ENCODE results near the gene CSN2. TPM values are rescaled to one million over a fixed set of nuclear protein-coding genes. Genes with fewer than 3 reads are reported as not detected.
A peak's percentile ranks its signal among the peaks of the same experiment; 100 is the strongest.

Gene CSN2
- total and polyA plus RNA-seq, 2 of the 8 experiments (the other 6 are each of a cell fraction or from before 2014, with no cell fraction given), result not detected

GRCh38 chr4:69957209-69957608, 8.3 kb downstream of the CSN2 start:
- no peaks in the 10 kb centered on the region for H3K79me1 ChIP-seq (ENCODE audit: low read depth, low read length)
- no peak overlapping the region for H3K18ac ChIP-seq (ENCODE audit: extremely low read depth, low read length)
- H3K79me2 ChIP-seq (ENCODE audit: control insufficient read depth in 1 of 2, insufficient read depth in 2 of 2, low read length in 2 of 2), result no peaks in the 10 kb centered on the region
- no peaks in the 10 kb centered on the region for H3K9me3 ChIP-seq (ENCODE audit: insufficient read depth in 2 of 2, low read depth in 1 of 2, low read length in 1 of 2)
- H4K91ac ChIP-seq (replicated peaks; ENCODE audit: insufficient read length, low read length), result no peak overlapping the region
- H2AFZ ChIP-seq (ENCODE audit: low read length), result peak overlapping the region; percentile 97
- no peak overlapping the region for H2BK5ac ChIP-seq (ENCODE audit: low read depth, low read length)
- H3K36me3 ChIP-seq (ENCODE audit: control insufficient read depth in 2 of 4, insufficient read depth in 4 of 4, low read length in 3 of 4), result no peaks in the 10 kb centered on the region
- no peak overlapping the region for H2BK12ac ChIP-seq (ENCODE audit: low read depth, low read length)
- H4K20me1 ChIP-seq (replicated peaks in 1 of 2; ENCODE audit: control insufficient read depth in 1 of 2, insufficient read depth in 2 of 2, low read length in 2 of 2), result no peaks in the 10 kb centered on the region
- H3K4ac ChIP-seq (replicated peaks; ENCODE audit: insufficient read length, low read depth, low read length), result no peak overlapping the region
- no peaks in the 10 kb centered on the region for H3K27me3 ChIP-seq (replicated peaks in 1 of 4; ENCODE audit: control insufficient read depth in 3 of 4, extremely low read depth in 1 of 4, insufficient read depth in 3 of 4, low read length in 3 of 4)
- no peak overlapping the region for H3K9ac ChIP-seq (replicated peaks in 1 of 4; ENCODE audit: extremely low read depth in 1 of 4, low read depth in 3 of 4, low read length in 3 of 4)
- H3K4me3 ChIP-seq (ENCODE audit: extremely low read depth in 1 of 4, insufficient read depth in 2 of 4, low read depth in 3 of 4, low read length in 4 of 4), result no peak overlapping the region
- 94% methylated on average over 1 of the region's 1 CpG; no CpG with 5 or more reads in 1 of the 2 experiments for WGBS, 2 experiments (ENCODE audit: extremely low coverage in 1 of 2, insufficient coverage in 1 of 2, insufficient read length in 1 of 2, insufficient replicate concordance in 2 of 2, low coverage in 1 of 2, low lambda C conversion rate in 2 of 2, missing lambda C conversion rate in 1 of 2)
- H3K4me1 ChIP-seq (replicated peaks in 1 of 4; ENCODE audit: control insufficient read depth in 3 of 4, insufficient read depth in 4 of 4, low read length in 3 of 4), result no peaks in the 10 kb centered on the region
- no peak overlapping the region for H2BK120ac ChIP-seq (replicated peaks; ENCODE audit: low read depth, low read length)
- H3K56ac ChIP-seq (replicated peaks; ENCODE audit: insufficient read length, low read depth, low read length), result no peak overlapping the region
- no peaks in the 10 kb centered on the region for H3K23me2 ChIP-seq (ENCODE audit: low read depth, low read length)
- H4K8ac ChIP-seq (ENCODE audit: extremely low read depth, insufficient read depth, low read length), result no peak overlapping the region
- no peak overlapping the region for H2BK15ac ChIP-seq (ENCODE audit: low read length)
- no peak overlapping the region for H4K5ac ChIP-seq (ENCODE audit: insufficient read length, low read depth, low read length)
- no peak overlapping the region for H3K14ac ChIP-seq (ENCODE audit: insufficient read length)
- H3K4me2 ChIP-seq (ENCODE audit: insufficient read depth in 1 of 2, low read depth in 2 of 2, low read length in 2 of 2), result no peak overlapping the region
- ChIA-PET POLR2A (ENCODE audit: partially characterized antibody) (no interaction called here), CTCF (ENCODE audit: partially characterized antibody) (interaction anchor here (0.6 kb wide), 1 partner anchor 61 kb away, joined by 3 read pairs; no protein-coding TSS in a partner anchor)
- no peak overlapping the region for H2AK5ac ChIP-seq (ENCODE audit: low read depth, low read length)
- H2BK20ac ChIP-seq (ENCODE audit: low read length), result no peak overlapping the region
- no peak overlapping the region for H3K27ac ChIP-seq (ENCODE audit: low read depth, low read length)
- H3K23ac ChIP-seq (ENCODE audit: insufficient read length), result no peak overlapping the region
- no peak for DNase-seq (ENCODE audit: low read depth in 1 of 2, low spot score in 2 of 2)
- no peak for FAIRE-seq
- TF ChIP-seq JUN (IDR thresholded peaks at IDR 0.05; ENCODE audit: low read depth, low read length), result no peak
- TF ChIP-seq E2F6 (IDR thresholded peaks at IDR 0.05), result no peak
- TF ChIP-seq ATF3 (IDR thresholded peaks at IDR 0.05; ENCODE audit: insufficient read depth, low read depth, low read length), result no peak
- TF ChIP-seq EZH2 (IDR thresholded peaks at IDR 0.05; ENCODE audit: low read depth, low read length, severe bottlenecking), result no peak
- TF ChIP-seq KDM4A (IDR thresholded peaks at IDR 0.05; ENCODE audit: low read depth, low read length, severe bottlenecking), result no peak
- TF ChIP-seq FOSL1 (IDR thresholded peaks at IDR 0.05; ENCODE audit: insufficient read depth, low read depth, low read length), result no peak
- no peak for TF ChIP-seq NANOG (IDR thresholded peaks at IDR 0.05; ENCODE audit: insufficient read depth, low read depth, low read length, poor library complexity, severe bottlenecking)
- TF ChIP-seq TAF7 (optimal IDR thresholded peaks at IDR 0.05; ENCODE audit: borderline replicate concordance, low read depth, low read length), result no peak
- TF ChIP-seq CBX8 (IDR thresholded peaks at IDR 0.05; ENCODE audit: borderline replicate concordance, low read depth, low read length), result no peak
- TF ChIP-seq SAP30 (IDR thresholded peaks at IDR 0.05; ENCODE audit: insufficient read depth, insufficient replicate concordance, low read length), result no peak
- no peak for TF ChIP-seq RXRA (IDR thresholded peaks at IDR 0.05; ENCODE audit: insufficient read depth, low read depth, low read length)
- no peak for TF ChIP-seq SIX5 (IDR thresholded peaks at IDR 0.05; ENCODE audit: low read depth, low read length)
